T-helper 2 cell treated with Interferon-gamma antibody and Interleukin-4, amounts not matched to agents 5 μg/mL and 100 μg/mL, for 36 hours (primary cell): ENCODE measurements around the gene EWSR1.
A peak's percentile ranks its signal among the peaks of the same experiment; 100 is the strongest.

ENCODE experiments used
- DNase-seq: peaks from one replicate; pipeline ENCODE4 v3.0.0; 2021; ENCODE audit warnings: low spot score
- H3K27ac Mint-ChIP-seq: one replicate; pipeline ENCODE4 v1.8.0; 2021; ENCODE audit warnings: mild to moderate bottlenecking, mixed read lengths
- H3K27me3 Mint-ChIP-seq: one replicate; pipeline ENCODE4 v1.8.0; 2021; ENCODE audit warnings: low read depth, mixed read lengths
- H3K36me3 Mint-ChIP-seq: one replicate; pipeline ENCODE4 v1.8.0; 2021; ENCODE audit warnings: low read depth, mixed read lengths
- H3K4me1 Mint-ChIP-seq: one replicate; pipeline ENCODE4 v1.8.0; 2021; ENCODE audit warnings: low read depth, mixed read lengths
- H3K4me3 Mint-ChIP-seq: one replicate; pipeline ENCODE4 v1.8.0; 2022; ENCODE audit warnings: mild to moderate bottlenecking, moderate library complexity, mixed read lengths
- H3K9me3 Mint-ChIP-seq: one replicate; pipeline ENCODE4 v1.8.0; 2021; ENCODE audit warnings: mixed read lengths

The EWSR1 gene

DNA sequence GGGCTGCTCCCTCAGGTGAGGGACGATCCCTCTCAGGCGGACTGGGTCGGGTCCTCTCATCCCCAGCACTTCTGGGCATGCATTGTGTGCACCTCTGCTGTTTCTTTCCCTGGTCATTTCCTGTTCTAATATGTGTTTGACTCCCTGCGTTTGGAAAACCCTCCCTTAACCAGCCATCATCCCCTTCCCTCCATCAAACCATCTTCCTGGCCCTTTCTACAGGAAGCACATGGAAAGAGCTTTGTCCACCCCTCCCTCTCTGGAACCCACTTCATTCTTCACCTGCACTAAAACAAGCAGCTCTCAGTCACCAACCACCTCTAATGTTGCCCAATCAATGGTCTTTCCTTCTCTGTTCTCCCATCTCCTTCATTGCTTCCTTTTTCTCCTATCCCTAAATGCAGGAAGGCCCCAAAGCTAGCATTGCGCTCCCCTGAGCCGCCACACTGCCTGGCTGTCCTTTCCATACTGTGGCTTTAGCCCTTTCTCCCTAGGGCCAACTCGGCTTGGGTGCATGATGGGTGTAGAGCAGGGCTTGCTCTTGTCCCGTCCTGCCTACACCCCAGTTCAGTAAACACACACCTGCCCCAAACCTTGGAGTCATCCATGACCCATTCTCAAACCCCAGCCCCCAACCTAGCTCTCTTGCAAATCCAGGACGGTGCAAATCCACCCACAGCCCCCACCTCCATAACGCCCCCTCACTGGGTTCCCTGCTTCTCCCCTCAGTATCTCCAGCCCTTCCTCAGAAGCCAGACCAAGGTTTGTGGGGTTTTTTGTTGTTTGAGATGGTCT, 32.9 kb downstream of the EWSR1 start:
- Mint-ChIP-seq H3K36me3 (peaks cover 47% of the 10 kb centered on the region), H3K4me1 (peaks cover 2% of the 10 kb centered on the region), H3K9me3 (no peaks in the 10 kb centered on the region), H3K4me3 (no peak overlapping the region), H3K27me3 (peaks cover 6% of the 10 kb centered on the region), H3K27ac (no peak overlapping the region)
- no peak for DNase-seq

DNA sequence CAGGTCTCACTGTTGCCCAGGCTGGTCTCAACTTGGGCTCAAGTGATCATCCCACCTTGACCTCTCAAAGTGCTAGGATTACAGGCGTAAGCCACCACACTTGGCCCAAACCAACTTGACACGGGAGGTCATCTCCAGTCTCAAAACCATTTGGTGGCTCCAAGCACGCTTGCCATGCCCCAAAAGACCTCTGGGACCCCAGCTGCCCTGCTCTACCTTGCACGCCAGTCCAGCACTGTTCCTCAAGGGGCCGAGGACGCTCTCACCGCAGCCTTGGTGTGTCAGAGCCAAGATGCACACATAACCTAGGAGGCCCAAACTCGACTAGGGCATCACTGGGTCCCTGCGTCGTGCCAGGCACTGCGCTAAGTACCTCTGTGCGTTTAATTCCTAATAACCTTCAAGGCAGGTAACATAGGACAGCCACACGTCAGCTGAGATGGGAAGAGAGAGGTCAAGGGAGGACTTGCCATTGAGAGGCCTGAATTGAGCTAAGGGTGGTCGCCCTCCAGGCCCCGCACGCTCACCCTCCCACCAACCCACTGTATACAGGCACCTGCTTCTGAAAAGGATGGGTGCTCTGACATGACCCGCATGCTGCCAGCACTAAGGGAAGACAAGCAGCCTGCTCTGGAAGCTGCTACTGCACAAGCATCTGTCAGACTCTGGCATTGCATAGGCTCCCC, 33.8 kb downstream of the EWSR1 start:
- no peaks in the 10 kb centered on the region for H3K9me3 Mint-ChIP-seq
- H3K27ac Mint-ChIP-seq: no peak overlapping the region
- H3K36me3 Mint-ChIP-seq: peaks cover 41% of the 10 kb centered on the region
- no peak overlapping the region for H3K4me3 Mint-ChIP-seq
- H3K27me3 Mint-ChIP-seq: peaks cover 9% of the 10 kb centered on the region
- H3K4me1 Mint-ChIP-seq: peaks cover 6% of the 10 kb centered on the region
- DNase-seq: no peak

- peaks cover 10% of the 10 kb centered on the region for H3K27me3 Mint-ChIP-seq
- no peaks in the 10 kb centered on the region for H3K9me3 Mint-ChIP-seq
- H3K4me1 Mint-ChIP-seq: peaks cover 6% of the 10 kb centered on the region
- H3K4me3 Mint-ChIP-seq: no peak overlapping the region
- peaks cover 36% of the 10 kb centered on the region for H3K36me3 Mint-ChIP-seq
- H3K27ac Mint-ChIP-seq: no peak overlapping the region
- DNase-seq: no peak
These were observed 34.3 kb downstream of the EWSR1 start for GRCh38 chr22:29302402-29302680.

GRCh38 chr22:29302681-29303465, 34.8 kb downstream of the EWSR1 start:
- Mint-ChIP-seq H3K36me3 (peaks cover 31% of the 10 kb centered on the region), H3K27me3 (peaks cover 12% of the 10 kb centered on the region), H3K9me3 (no peaks in the 10 kb centered on the region), H3K4me1 (peaks cover 6% of the 10 kb centered on the region), H3K27ac (no peak overlapping the region), H3K4me3 (no peak overlapping the region)
- no peak for DNase-seq

- Mint-ChIP-seq H3K27me3 (peaks cover 12% of the 10 kb centered on the region), H3K4me3 (peak overlapping the region; percentile 78), H3K27ac (peak overlapping the region; percentile 20), H3K9me3 (no peaks in the 10 kb centered on the region), H3K36me3 (peaks cover 7% of the 10 kb centered on the region), H3K4me1 (peaks cover 6% of the 10 kb centered on the region)
- DNase-seq: no peak
These were observed 37.7 kb downstream of the EWSR1 start for GRCh38 chr22:29305836-29306174.

DNA sequence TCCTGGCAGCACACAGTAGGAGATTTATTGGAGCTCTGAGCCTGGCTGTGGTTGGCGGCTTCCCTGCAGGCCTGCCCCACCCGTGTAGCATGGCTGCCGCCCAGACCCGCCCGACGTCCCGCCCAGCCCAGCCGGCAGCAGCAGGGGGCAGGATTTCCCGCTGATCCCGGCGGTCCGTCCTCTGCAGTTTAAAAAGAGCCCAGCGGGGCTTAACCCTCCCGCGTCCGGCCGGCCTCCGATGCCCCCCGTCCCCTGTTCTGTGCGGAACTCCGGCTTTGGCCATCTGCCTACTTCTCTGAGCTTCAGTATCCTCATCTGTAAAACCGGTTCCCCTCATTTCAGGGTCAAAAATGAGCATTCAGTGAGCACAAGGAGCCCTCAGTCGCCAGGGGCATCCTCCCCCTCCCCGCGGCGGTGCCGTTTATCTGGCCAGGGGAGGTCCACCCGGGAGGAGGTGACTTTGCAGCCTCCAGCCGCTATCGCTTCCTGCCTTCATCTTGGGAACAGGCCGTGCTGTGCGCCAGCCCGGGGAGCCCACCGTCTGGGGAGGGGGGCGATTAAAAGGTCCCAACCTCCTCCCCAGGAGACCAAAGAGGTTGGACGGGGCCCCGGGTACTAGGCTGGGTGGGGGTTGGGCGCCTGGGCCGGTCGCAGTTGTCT, 38.2 kb downstream of the EWSR1 start, which contains the start of gene GAS2L1:
Gene GAS2L1 (plus strand): TSS at position 476 of the 660 bp plus-strand sequence. CDS start 1,456 bp downstream, outside the sequence.
- H3K4me3 Mint-ChIP-seq: peak within 1 kb of the TSS; percentile 78
- H3K27me3 Mint-ChIP-seq: peaks cover 12% of the 10 kb centered on the region
- H3K4me1 Mint-ChIP-seq: peaks cover 8% of the 10 kb centered on the region
- H3K36me3 Mint-ChIP-seq: peaks cover 2% of the 10 kb centered on the region
- no peaks in the 10 kb centered on the region for H3K9me3 Mint-ChIP-seq
- peak; percentile 50 for DNase-seq
- H3K27ac Mint-ChIP-seq: peak within 1 kb of the TSS; percentile 20

- H3K27me3 Mint-ChIP-seq: peaks cover 12% of the 10 kb centered on the region
- peaks cover 8% of the 10 kb centered on the region for H3K4me1 Mint-ChIP-seq
- no peak overlapping the region for H3K27ac Mint-ChIP-seq
- peak overlapping the region; percentile 78 for H3K4me3 Mint-ChIP-seq
- peak; percentile 54 for DNase-seq
- no peaks in the 10 kb centered on the region for H3K36me3 Mint-ChIP-seq
- H3K9me3 Mint-ChIP-seq: no peaks in the 10 kb centered on the region
These were observed 38.9 kb downstream of the EWSR1 start for GRCh38 chr22:29306835-29307595.

GRCh38 chr22:29307596-29308147, 39.6 kb downstream of the EWSR1 start:
- no peaks in the 10 kb centered on the region for H3K36me3 Mint-ChIP-seq
- peaks cover 15% of the 10 kb centered on the region for H3K27me3 Mint-ChIP-seq
- no peaks in the 10 kb centered on the region for H3K9me3 Mint-ChIP-seq
- DNase-seq: no peak
- no peak overlapping the region for H3K27ac Mint-ChIP-seq
- H3K4me1 Mint-ChIP-seq: peaks cover 8% of the 10 kb centered on the region
- H3K4me3 Mint-ChIP-seq: peak overlapping the region; percentile 74

DNA sequence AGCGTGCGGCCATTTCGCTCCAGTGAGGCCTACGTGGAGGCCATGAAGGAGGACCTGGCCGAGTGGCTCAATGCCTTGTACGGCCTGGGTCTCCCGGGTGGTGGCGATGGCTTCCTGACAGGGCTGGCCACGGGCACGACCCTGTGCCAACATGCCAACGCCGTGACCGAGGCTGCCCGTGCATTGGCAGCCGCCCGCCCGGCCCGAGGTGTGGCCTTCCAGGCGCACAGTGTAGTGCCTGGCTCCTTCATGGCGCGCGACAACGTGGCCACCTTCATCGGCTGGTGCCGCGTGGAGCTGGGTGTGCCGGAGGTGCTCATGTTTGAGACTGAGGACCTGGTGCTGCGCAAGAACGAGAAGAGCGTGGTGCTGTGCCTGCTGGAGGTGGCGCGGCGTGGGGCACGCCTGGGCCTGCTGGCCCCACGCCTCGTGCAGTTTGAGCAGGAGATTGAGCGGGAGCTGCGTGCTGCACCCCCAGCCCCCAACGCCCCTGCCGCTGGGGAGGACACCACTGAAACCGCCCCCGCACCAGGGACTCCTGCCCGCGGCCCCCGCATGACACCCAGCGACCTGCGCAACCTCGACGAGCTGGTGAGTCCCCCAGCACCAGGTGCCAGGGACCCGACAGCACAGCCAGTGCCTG, 40.2 kb downstream of the EWSR1 start:
- DNase-seq: no peak
- no peaks in the 10 kb centered on the region for H3K9me3 Mint-ChIP-seq

GRCh38 chr22:29308791-29309262, 40.8 kb downstream of the EWSR1 start:
- Mint-ChIP-seq H3K4me1 (peaks cover 10% of the 10 kb centered on the region), H3K9me3 (no peaks in the 10 kb centered on the region), H3K27ac (peak overlapping the region; percentile 52), H3K36me3 (no peaks in the 10 kb centered on the region), H3K4me3 (peak overlapping the region; percentile 42), H3K27me3 (peaks cover 25% of the 10 kb centered on the region)
- no peak for DNase-seq

More for the DNA sequence above, 40.2 kb downstream of the EWSR1 start:
- no peak overlapping the region for H3K27ac Mint-ChIP-seq
- peaks cover 20% of the 10 kb centered on the region for H3K27me3 Mint-ChIP-seq
- H3K4me1 Mint-ChIP-seq: peaks cover 8% of the 10 kb centered on the region
- H3K4me3 Mint-ChIP-seq: peak overlapping the region; percentile 42
- H3K36me3 Mint-ChIP-seq: no peaks in the 10 kb centered on the region

DNA sequence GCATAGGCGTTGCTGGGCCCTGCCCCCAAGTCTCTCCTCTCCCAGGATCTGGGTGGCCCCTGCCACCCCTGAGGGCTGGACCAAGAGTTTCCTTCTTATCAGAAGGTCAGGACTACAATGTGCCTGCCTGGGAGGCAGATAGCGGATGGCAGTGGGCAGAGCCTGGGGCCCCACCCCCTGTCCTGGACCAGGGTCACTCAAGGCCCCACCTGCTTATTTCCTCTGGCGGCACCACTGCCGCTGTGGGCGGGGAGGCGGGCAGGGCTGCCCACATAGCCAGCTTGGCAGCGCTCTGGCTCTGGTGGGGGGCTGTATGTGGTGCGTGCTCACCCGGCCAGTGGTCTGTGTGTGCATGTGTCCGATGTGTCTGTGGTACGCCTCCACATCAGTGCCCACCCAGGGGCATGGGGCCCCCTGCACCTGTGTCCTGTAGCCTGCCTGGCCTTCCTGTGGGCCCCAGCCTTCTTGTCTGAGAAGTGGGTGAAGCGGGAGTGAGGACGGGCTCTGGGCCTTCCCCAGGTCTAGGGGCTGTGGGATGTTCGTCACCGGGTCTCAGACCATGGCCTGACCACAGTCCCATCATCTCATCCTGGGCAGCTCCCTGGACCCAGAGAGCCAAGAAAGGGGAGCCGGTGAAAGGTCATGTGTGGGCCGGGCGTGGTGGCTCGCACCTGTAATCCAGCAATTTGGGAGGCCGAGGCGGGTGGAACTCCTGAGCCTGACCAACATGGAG, 41.4 kb downstream of the EWSR1 start:
- Mint-ChIP-seq H3K27ac (no peak overlapping the region), H3K36me3 (peaks cover 1% of the 10 kb centered on the region), H3K27me3 (peaks cover 32% of the 10 kb centered on the region), H3K9me3 (no peaks in the 10 kb centered on the region), H3K4me1 (peaks cover 17% of the 10 kb centered on the region), H3K4me3 (no peak overlapping the region)
- no peak for DNase-seq
